Fibroblast of skin of abdomen (primary cell): ENCODE data around the gene VWC2. TPM values are rescaled to one million over a fixed set of nuclear protein-coding genes. Genes with fewer than 3 reads are reported as not detected.

Experiments used
- DNase-seq: peaks from one replicate; pipeline ENCODE4 v3.0.0-alpha.2; 2013
- polyA plus RNA-seq, 2 experiments: library from polyadenylated mRNA; unstranded; fragments of 120-200 nt; gene quantifications; one replicate each; pipeline ENCODE4 v1.2.1, GENCODE V29; 2013; ENCODE audit not compliant: insufficient read length in 2 of 2

Gene VWC2
- polyA plus RNA-seq (2013, experiment 1 of 2; ENCODE audit: insufficient read length): not detected
- polyA plus RNA-seq (2013, experiment 2 of 2; ENCODE audit: insufficient read length): not detected

- no peak for DNase-seq
These were observed at the start of gene VWC2 for GRCh38 chr7:49773218-49773935. VWC2 (plus strand) TSS chr7:49773638; CDS start chr7:49775436, 1,798 bp downstream.

- DNase-seq: no peak
These were observed 49.4 kb upstream of the VWC2 start for GRCh38 chr7:49724071-49724470.

GRCh38 chr7:49731836-49732235, 41.6 kb upstream of the VWC2 start:
- DNase-seq: no peak

GRCh38 chr7:49762666-49763065, 10.8 kb upstream of the VWC2 start:
- no peak for DNase-seq

- DNase-seq: no peak
These were observed 9.6 kb upstream of the VWC2 start for GRCh38 chr7:49763791-49764190.

GRCh38 chr7:49766966-49767365, 6.5 kb upstream of the VWC2 start:
- no peak for DNase-seq

- DNase-seq: no peak
These were observed 5.7 kb upstream of the VWC2 start for GRCh38 chr7:49767719-49768118.

GRCh38 chr7:49768254-49768653, 5.2 kb upstream of the VWC2 start:
- no peak for DNase-seq

GRCh38 chr7:49768835-49769234, 4.6 kb upstream of the VWC2 start:
- no peak for DNase-seq

GRCh38 chr7:49769285-49769857, 4.1 kb upstream of the VWC2 start:
- DNase-seq: no peak

GRCh38 chr7:49770838-49771237, 2.6 kb upstream of the VWC2 start:
- no peak for DNase-seq

GRCh38 chr7:49771427-49772176, 1.8 kb upstream of the VWC2 start:
- DNase-seq: no peak

GRCh38 chr7:49772916-49773217, 571 bp upstream of the VWC2 start:
- no peak for DNase-seq

- DNase-seq: no peak
These were observed 559 bp downstream of the VWC2 start for GRCh38 chr7:49773936-49774458.

- no peak for DNase-seq
These were observed 1.1 kb downstream of the VWC2 start for GRCh38 chr7:49774459-49775064.

GRCh38 chr7:49775065-49775948, 1.9 kb downstream of the VWC2 start:
- DNase-seq: no peak

GRCh38 chr7:49775949-49776443, 2.6 kb downstream of the VWC2 start:
- no peak for DNase-seq

GRCh38 chr7:49776994-49777393, 3.6 kb downstream of the VWC2 start:
- DNase-seq: no peak

GRCh38 chr7:49778731-49779270, 5.4 kb downstream of the VWC2 start:
- no peak for DNase-seq

- no peak for DNase-seq
These were observed 7.5 kb downstream of the VWC2 start for GRCh38 chr7:49780953-49781352.

- DNase-seq: no peak
These were observed 8.6 kb downstream of the VWC2 start for GRCh38 chr7:49781996-49782395.

GRCh38 chr7:49783446-49783845, 10.0 kb downstream of the VWC2 start:
- no peak for DNase-seq
